ENCODE measurements around the gene MCC.

MCC gene

DNA sequence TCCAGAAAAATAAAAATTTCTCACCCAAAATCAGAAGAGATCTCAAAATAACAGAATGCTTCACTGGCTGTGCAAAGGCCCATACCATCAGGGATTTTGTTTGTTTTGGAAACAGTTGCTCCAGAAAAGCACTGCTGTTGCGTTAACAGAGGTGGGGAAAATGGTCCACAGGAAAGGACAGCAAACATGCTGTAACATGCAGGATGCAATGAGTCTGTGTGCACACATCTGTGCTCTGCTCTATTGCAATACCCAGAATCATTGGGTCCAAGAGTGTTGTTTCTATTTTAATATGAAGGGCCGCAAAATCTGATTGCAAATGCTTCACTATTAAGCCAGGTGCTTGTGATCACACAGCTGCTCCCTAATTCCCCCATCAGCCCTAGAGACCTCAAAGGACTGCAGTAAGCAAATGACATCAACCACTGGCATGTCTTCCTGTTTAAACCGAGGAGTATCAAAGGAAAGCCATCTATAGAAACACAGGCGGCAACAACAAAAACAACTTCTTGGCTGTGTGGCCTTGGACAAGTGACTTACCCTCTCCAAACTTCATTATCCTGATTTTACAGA lies 370.6 kb downstream of the MCC start:
- H3K4me3 ChIP-seq (ENCODE audit: low read length): peak overlapping the region; percentile 5; the same call in 1 of the 2 replicates
- DNase-seq: peak; percentile 67
- no peaks in the 10 kb centered on the region for H3K9me2 ChIP-seq (replicated peaks; ENCODE audit: insufficient read depth, low read length)
- no peaks in the 10 kb centered on the region for H3K9me3 ChIP-seq (replicated peaks; ENCODE audit: insufficient read depth, low read length)
- no peaks in the 10 kb centered on the region for H3K27me3 ChIP-seq (replicated peaks; ENCODE audit: insufficient read depth, low read length)
- H2AFZ ChIP-seq (ENCODE audit: low read length): no peak overlapping the region
- no peak overlapping the region; the same call in 1 of the 2 replicates for H3K9ac ChIP-seq (ENCODE audit: low read length)
- peak overlapping the region; percentile 89 for H3K27ac ChIP-seq (ENCODE audit: low read length)
- H3K4me2 ChIP-seq (ENCODE audit: low read depth, low read length): peak overlapping the region; percentile 50
- H3K36me3 ChIP-seq (replicated peaks; ENCODE audit: insufficient read depth, low read length): no peaks in the 10 kb centered on the region
- peaks cover 52% of the 10 kb centered on the region for H3K4me1 ChIP-seq (ENCODE audit: low read length)
- TF ChIP-seq, protein P1, sequence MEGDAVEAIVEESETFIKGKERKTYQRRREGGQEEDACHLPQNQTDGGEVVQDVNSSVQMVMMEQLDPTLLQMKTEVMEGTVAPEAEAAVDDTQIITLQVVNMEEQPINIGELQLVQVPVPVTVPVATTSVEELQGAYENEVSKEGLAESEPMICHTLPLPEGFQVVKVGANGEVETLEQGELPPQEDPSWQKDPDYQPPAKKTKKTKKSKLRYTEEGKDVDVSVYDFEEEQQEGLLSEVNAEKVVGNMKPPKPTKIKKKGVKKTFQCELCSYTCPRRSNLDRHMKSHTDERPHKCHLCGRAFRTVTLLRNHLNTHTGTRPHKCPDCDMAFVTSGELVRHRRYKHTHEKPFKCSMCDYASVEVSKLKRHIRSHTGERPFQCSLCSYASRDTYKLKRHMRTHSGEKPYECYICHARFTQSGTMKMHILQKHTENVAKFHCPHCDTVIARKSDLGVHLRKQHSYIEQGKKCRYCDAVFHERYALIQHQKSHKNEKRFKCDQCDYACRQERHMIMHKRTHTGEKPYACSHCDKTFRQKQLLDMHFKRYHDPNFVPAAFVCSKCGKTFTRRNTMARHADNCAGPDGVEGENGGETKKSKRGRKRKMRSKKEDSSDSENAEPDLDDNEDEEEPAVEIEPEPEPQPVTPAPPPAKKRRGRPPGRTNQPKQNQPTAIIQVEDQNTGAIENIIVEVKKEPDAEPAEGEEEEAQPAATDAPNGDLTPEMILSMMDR (IDR thresholded peaks at IDR 0.05; ENCODE audit: low read length): no peak
- TF ChIP-seq EZH2phosphoT487 (IDR thresholded peaks at IDR 0.05; ENCODE audit: low read length) (no peak), EZH2 (optimal IDR thresholded peaks at IDR 0.05; ENCODE audit: low read depth, low read length) (no peak)
- no peaks in the 10 kb centered on the region for H4K20me1 ChIP-seq (ENCODE audit: insufficient read depth, low read length)
- H3F3A ChIP-seq (ENCODE audit: insufficient read depth, low read length): peaks cover 32% of the 10 kb centered on the region
- peaks cover 86% of the 10 kb centered on the region for H3K79me2 ChIP-seq (ENCODE audit: low read length)

DNA sequence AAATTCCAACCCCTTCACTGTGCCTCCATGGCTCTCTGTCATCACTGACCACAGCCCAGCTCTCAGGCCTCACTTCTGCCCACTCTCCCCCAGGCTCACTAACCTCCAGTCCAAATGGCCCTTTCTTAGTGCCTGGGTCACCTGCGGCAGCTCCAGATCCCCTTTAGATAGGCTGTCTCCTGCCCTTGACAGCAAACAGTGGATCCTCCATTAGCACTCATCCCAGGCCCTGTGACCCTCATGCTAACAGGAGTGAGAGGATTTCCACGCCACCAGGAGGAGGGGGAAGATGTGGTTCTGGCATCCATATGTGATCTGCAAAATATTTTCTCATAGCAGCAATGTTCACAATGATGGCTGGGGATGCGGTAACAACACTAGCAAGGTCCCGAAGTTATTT lies 372.3 kb downstream of the MCC start:
- Histone ChIP-seq H3K4me3 (ENCODE audit: low read length) (no peak overlapping the region), H2AFZ (ENCODE audit: low read length) (no peak overlapping the region), H3K36me3 (replicated peaks; ENCODE audit: insufficient read depth, low read length) (no peaks in the 10 kb centered on the region)

DNA sequence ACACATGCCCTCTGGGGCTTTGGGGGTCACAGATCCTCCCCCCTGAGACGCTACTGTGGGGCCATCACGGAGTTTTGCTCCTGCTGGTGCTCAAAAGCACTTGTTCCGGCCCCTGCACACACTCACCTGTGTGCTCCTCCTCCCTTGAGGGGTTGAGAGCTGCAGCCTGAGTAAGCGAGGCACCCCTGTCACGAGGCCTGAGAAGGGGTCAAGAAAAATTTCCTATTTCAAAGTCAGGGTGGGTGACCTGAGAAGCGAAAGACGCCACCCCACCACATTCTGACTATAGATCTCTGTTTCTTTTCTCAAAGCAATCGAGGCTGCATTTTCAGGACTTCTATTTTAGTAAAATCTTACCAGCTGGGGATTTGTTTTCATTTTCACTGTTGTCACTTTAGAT lies 373.2 kb downstream of the MCC start:
- Histone ChIP-seq H3K4me3 (ENCODE audit: low read length) (peak overlapping the region; percentile 37), H3K79me2 (ENCODE audit: low read length) (peaks cover 87% of the 10 kb centered on the region), H3F3A (ENCODE audit: insufficient read depth, low read length) (peaks cover 32% of the 10 kb centered on the region), H3K27ac (ENCODE audit: low read length) (peak overlapping the region; percentile 89), H3K9ac (ENCODE audit: low read length) (peak overlapping the region; percentile 48), H3K9me3 (replicated peaks; ENCODE audit: insufficient read depth, low read length) (no peaks in the 10 kb centered on the region), H3K36me3 (replicated peaks; ENCODE audit: insufficient read depth, low read length) (no peaks in the 10 kb centered on the region), H3K9me2 (replicated peaks; ENCODE audit: insufficient read depth, low read length) (no peaks in the 10 kb centered on the region), H3K4me1 (ENCODE audit: low read length) (peaks cover 52% of the 10 kb centered on the region), H3K4me2 (ENCODE audit: low read depth, low read length) (peak overlapping the region; percentile 73), H3K27me3 (replicated peaks; ENCODE audit: insufficient read depth, low read length) (no peaks in the 10 kb centered on the region), H2AFZ (ENCODE audit: low read length) (no peak overlapping the region), H4K20me1 (ENCODE audit: insufficient read depth, low read length) (no peaks in the 10 kb centered on the region)
- TF ChIP-seq, protein P1 (IDR thresholded peaks at IDR 0.05; ENCODE audit: low read length): no peak
- peak; percentile 89 for DNase-seq

More for the DNA sequence above, 372.3 kb downstream of the MCC start:
- H3F3A ChIP-seq (ENCODE audit: insufficient read depth, low read length): peaks cover 32% of the 10 kb centered on the region
- H4K20me1 ChIP-seq (ENCODE audit: insufficient read depth, low read length): no peaks in the 10 kb centered on the region
- peaks cover 86% of the 10 kb centered on the region for H3K79me2 ChIP-seq (ENCODE audit: low read length)
- H3K4me2 ChIP-seq (ENCODE audit: low read depth, low read length): peak overlapping the region; percentile 73
- TF ChIP-seq, protein P1 (IDR thresholded peaks at IDR 0.05; ENCODE audit: low read length): no peak
- TF ChIP-seq EZH2phosphoT487 (IDR thresholded peaks at IDR 0.05; ENCODE audit: low read length): no peak
- TF ChIP-seq EZH2 (optimal IDR thresholded peaks at IDR 0.05; ENCODE audit: low read depth, low read length): no peak
- peak overlapping the region; percentile 89 for H3K27ac ChIP-seq (ENCODE audit: low read length)
- no peaks in the 10 kb centered on the region for H3K9me2 ChIP-seq (replicated peaks; ENCODE audit: insufficient read depth, low read length)
- no peaks in the 10 kb centered on the region for H3K9me3 ChIP-seq (replicated peaks; ENCODE audit: insufficient read depth, low read length)
- no peaks in the 10 kb centered on the region for H3K27me3 ChIP-seq (replicated peaks; ENCODE audit: insufficient read depth, low read length)
- H3K9ac ChIP-seq (ENCODE audit: low read length): peak overlapping the region; percentile 48; the same call in 1 of the 2 replicates
- no peak for DNase-seq
- peaks cover 52% of the 10 kb centered on the region for H3K4me1 ChIP-seq (ENCODE audit: low read length)

Measured in MM.1S (cell line).